ENCODE measurements around the gene CDKAL1.

- TF ChIP-seq POLR2A (IDR thresholded peaks at IDR 0.05; ENCODE audit: low read depth, low read length) (no peak), POLR2AphosphoS5 (IDR thresholded peaks at IDR 0.05; ENCODE audit: low read depth, low read length) (no peak), TAF1 (IDR thresholded peaks at IDR 0.05; ENCODE audit: low read depth, low read length) (no peak)
Observed at GRCh38 chr6:21188505-21189223, 654.4 kb downstream of the CDKAL1 start.
